Breast epithelium (tissue), 4 donors: ENCODE data around the gene METTL1. TPM values are rescaled to one million over a fixed set of nuclear protein-coding genes. Genes with fewer than 3 reads are reported as not detected.

Experiments used
- DNase-seq, 2 donors: peaks; one replicate each; pipeline ENCODE4 v3.0.0-alpha.2; 2019; ENCODE audit warnings: low spot score in 2 of 2
- H3K27ac ChIP-seq, 2 donors: fragments of 200-600 bp; sonication (generic) in 1 of 2; one replicate each; pipeline ENCODE4 v1.5.1; 2016 to 2019; ENCODE audit warnings: mild to moderate bottlenecking in 1 of 2
- H3K27me3 ChIP-seq, 2 donors: fragments of 200-600 bp; sonication (generic) in 1 of 2; one replicate each; pipeline versions ENCODE4 v1.5.1 to v1.6.0; 2017 to 2019; ENCODE audit warnings: control low read depth in 1 of 2, mild to moderate bottlenecking in 1 of 2
- H3K36me3 ChIP-seq: fragments of 200-600 bp; one replicate; pipeline ENCODE4 v1.5.1; 2019
- H3K4me1 ChIP-seq, 2 donors: fragments of 200-600 bp; sonication (generic); one replicate each; pipeline ENCODE4 v1.5.1; 2016 to 2019; ENCODE audit warnings: control low read depth in 1 of 2
- H3K4me3 ChIP-seq, 3 donors: fragments of 200-600 bp; sonication (generic); 1 replicate in 2 of 3; 2 replicates in 1 of 3; pipeline ENCODE4 v1.5.1; 2016 to 2019; ENCODE audit warnings: mild to moderate bottlenecking in 3 of 3, moderate library complexity in 2 of 3
- H3K9me3 ChIP-seq, 2 donors: fragments of 200-600 bp; sonication (generic) in 1 of 2; one replicate each; pipeline ENCODE4 v1.5.1; 2016 to 2019; ENCODE audit warnings: control low read depth in 1 of 2
- CTCF ChIP-seq, 3 donors: fragments of 450-650 bp; IDR thresholded peaks; one replicate each; pipeline ENCODE4 v1.5.1; 2016 to 2017; ENCODE audit warnings: antibody characterized with exemption in 3 of 3, mild to moderate bottlenecking in 3 of 3, moderate library complexity in 3 of 3
- POLR2A ChIP-seq: fragments of 450-650 bp; IDR thresholded peaks from one replicate; pipeline ENCODE4 v1.6.1; 2016; ENCODE audit warnings: antibody characterized with exemption, mild to moderate bottlenecking, moderate library complexity
- POLR2AphosphoS5 ChIP-seq, 3 donors: sonication (generic); formaldehyde crosslinking; IDR thresholded peaks; one replicate each; pipeline ENCODE4 v1.6.1; 2017; ENCODE audit warnings: antibody characterized with exemption in 3 of 3
- intact Hi-C: fragments of 100-400 bp; cut with DNase I; formaldehyde crosslinking; loops from one replicate; pipeline ENCODE4 v1.15.1; 2023; ENCODE audit warnings: low total_unique reads
- total RNA-seq, 3 donors: library from RNA; depleted of rRNA; stranded (reverse); fragments of >200 nt; gene quantifications; one replicate each; pipeline ENCODE4 v1.1.0, GENCODE V29; 2016

Gene METTL1
- total RNA-seq, 3 donors from 2014 or later, result 4.8 to 12.6 (median 8.2) TPM

- H3K9me3 ChIP-seq, result no peaks in the 10 kb centered on the region
- peaks cover 0 to 5% of the 10 kb centered on the region in 2 donors for H3K4me1 ChIP-seq
- peaks cover 0 to 5% of the 10 kb centered on the region in 2 donors for H3K27me3 ChIP-seq
- DNase-seq, result no peak
- no peaks in the 10 kb centered on the region for H3K36me3 ChIP-seq
- no peak overlapping the region for H3K27ac ChIP-seq
- TF ChIP-seq CTCF (IDR thresholded peaks at IDR 0.05) (no peak), POLR2A (no peak), POLR2AphosphoS5 (IDR thresholded peaks at IDR 0.05) (no peak)
- H3K4me3 ChIP-seq, result no peak overlapping the region
- intact Hi-C loops, result no loop called here
Observed at GRCh38 chr12:57730336-57731067, 41.4 kb downstream of the METTL1 start.

GRCh38 chr12:57729321-57729844 is 42.5 kb downstream of the METTL1 start:
- H3K27me3 ChIP-seq, result peaks cover 0 to 3% of the 10 kb centered on the region in 2 donors
- H3K9me3 ChIP-seq, result no peaks in the 10 kb centered on the region
- intact Hi-C loops, result no loop called here
- TF ChIP-seq CTCF (IDR thresholded peaks at IDR 0.05) (no peak), POLR2AphosphoS5 (IDR thresholded peaks at IDR 0.05) (no peak), POLR2A (no peak)
- no peak overlapping the region for H3K27ac ChIP-seq
- H3K4me3 ChIP-seq, result no peak overlapping the region
- peaks cover 0 to 5% of the 10 kb centered on the region in 2 donors for H3K4me1 ChIP-seq
- H3K36me3 ChIP-seq, result no peaks in the 10 kb centered on the region
- no peak for DNase-seq

GRCh38 chr12:57727758-57728395 is 44.0 kb downstream of the METTL1 start:
- Histone ChIP-seq H3K36me3 (no peaks in the 10 kb centered on the region), H3K4me3 (no peak overlapping the region), H3K4me1 (peaks cover 0 to 5% of the 10 kb centered on the region in 2 donors), H3K27ac (no peak overlapping the region), H3K9me3 (no peaks in the 10 kb centered on the region), H3K27me3 (no peaks in the 10 kb centered on the region)
- intact Hi-C loops, result no loop called here
- TF ChIP-seq CTCF (IDR thresholded peaks at IDR 0.05), result no peak
- TF ChIP-seq POLR2AphosphoS5 (IDR thresholded peaks at IDR 0.05), result no peak
- TF ChIP-seq POLR2A, result no peak
- DNase-seq, result peak in 1 of 2 donors; percentile 7

GRCh38 chr12:57726884-57727757 is 44.8 kb downstream of the METTL1 start:
- peaks cover 0 to 5% of the 10 kb centered on the region in 2 donors for H3K4me1 ChIP-seq
- no peaks in the 10 kb centered on the region for H3K27me3 ChIP-seq
- TF ChIP-seq CTCF (IDR thresholded peaks at IDR 0.05) (peak; percentile 35 to 52 (median 43)), POLR2A (no peak), POLR2AphosphoS5 (IDR thresholded peaks at IDR 0.05) (no peak)
- no peaks in the 10 kb centered on the region for H3K9me3 ChIP-seq
- intact Hi-C loops, result no loop called here
- peak overlapping the region; percentile 80 to 91 for H3K27ac ChIP-seq
- H3K36me3 ChIP-seq, result no peaks in the 10 kb centered on the region
- DNase-seq, result peak in 1 of 2 donors; percentile 34
- peak overlapping the region; percentile 57 to 86 (median 82) for H3K4me3 ChIP-seq
